ENCODE data around the gene SCN7A. TPM values are rescaled to one million over a fixed set of nuclear protein-coding genes. Genes with fewer than 3 reads are reported as not detected.
A peak's percentile ranks its signal among the peaks of the same experiment; 100 is the strongest.

SCN7A gene
- total RNA-seq, 4 donors from 2014 or later, result 13.8 to 23.3 (median 21.5) TPM

DNA sequence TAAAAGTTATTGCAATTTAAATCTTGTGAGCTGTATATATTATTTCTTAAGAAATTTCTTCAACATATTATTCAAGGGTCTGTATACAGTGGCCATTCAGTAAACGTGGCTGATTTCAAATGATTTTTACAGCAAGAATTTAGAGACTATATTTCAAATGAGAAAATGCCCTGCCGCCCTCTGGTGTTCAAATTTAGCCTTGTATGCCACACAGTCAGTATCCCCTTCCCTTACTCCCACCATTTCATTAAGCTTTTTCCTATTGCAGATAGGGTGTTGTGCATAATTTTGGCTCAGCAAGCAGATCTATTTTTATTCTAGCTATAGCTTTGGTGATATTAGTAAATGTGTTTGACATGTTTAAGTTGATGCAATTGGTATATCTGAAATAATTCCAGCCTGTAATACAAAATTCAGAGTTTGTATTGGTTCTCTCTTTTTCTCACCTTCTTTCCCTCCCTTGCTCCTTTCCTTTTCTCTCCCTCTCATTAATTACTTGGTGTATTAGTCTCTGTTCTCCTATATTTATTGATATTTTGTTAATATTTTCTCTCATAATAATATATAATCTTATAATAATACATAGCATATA, 22.8 kb upstream of the SCN7A start:
- peak; percentile 14 for DNase-seq
- intact Hi-C loops (cut with DNase I; ENCODE audit: low total_unique reads) (no loop called here), in situ Hi-C loops (cut with MboI; ENCODE audit: low pct_ligation_motif_present in 1 of 4, low pct_unique_long_range_greater_than_20kb in 1 of 4, low sequenced_read_pairs in 3 of 4) (no loop called here)
- TF ChIP-seq POLR2AphosphoS5 (IDR thresholded peaks at IDR 0.05) (no peak), CTCF (IDR thresholded peaks at IDR 0.05) (peak in 4 of 5 experiments; percentile 41 to 48 (median 44)), EP300 (IDR thresholded peaks at IDR 0.05; ENCODE audit: low read depth) (no peak)
- H3K27ac ChIP-seq, result no peak overlapping the region
- no peaks in the 10 kb centered on the region for H3K36me3 ChIP-seq
- H3K27me3 ChIP-seq, result no peaks in the 10 kb centered on the region
- WGBS, 2 donors (ENCODE audit: low coverage in 1 of 2), result 0 to 4% methylated on average over 2 of the region's 2 CpGs
- H3K4me3 ChIP-seq, result no peak overlapping the region
- no peaks in the 10 kb centered on the region for H3K9me3 ChIP-seq
- H3K4me1 ChIP-seq, result peaks cover 0 to 2% (median 0%) of the 10 kb centered on the region in 4 donors

- peaks cover 0 to 2% (median 0%) of the 10 kb centered on the region in 4 donors for H3K4me1 ChIP-seq
- H3K4me3 ChIP-seq, result no peak overlapping the region
- WGBS, 2 donors (ENCODE audit: low coverage in 1 of 2), result 44 to 55% methylated on average over 1 of the region's 1 CpG
- DNase-seq, result no peak
- intact Hi-C loops (cut with DNase I; ENCODE audit: low total_unique reads), result no loop called here
- H3K27ac ChIP-seq, result no peak overlapping the region
- H3K27me3 ChIP-seq, result no peaks in the 10 kb centered on the region
- no peak for TF ChIP-seq CTCF (IDR thresholded peaks at IDR 0.05)
- no peak for TF ChIP-seq POLR2AphosphoS5 (IDR thresholded peaks at IDR 0.05)
- no peak for TF ChIP-seq EP300 (IDR thresholded peaks at IDR 0.05; ENCODE audit: low read depth)
- no peak for TF ChIP-seq POLR2A (IDR thresholded peaks at IDR 0.05)
- in situ Hi-C loops (cut with MboI; ENCODE audit: low pct_ligation_motif_present in 1 of 4, low pct_unique_long_range_greater_than_20kb in 1 of 4, low sequenced_read_pairs in 3 of 4), result no loop called here
- H3K36me3 ChIP-seq, result no peaks in the 10 kb centered on the region
- H3K9me3 ChIP-seq, result no peaks in the 10 kb centered on the region
These were observed 19.9 kb upstream of the SCN7A start for GRCh38 chr2:166513952-166514351.

GRCh38 chr2:166499281-166499680, 5.2 kb upstream of the SCN7A start:
- DNase-seq, result no peak
- no peak for TF ChIP-seq POLR2AphosphoS5 (IDR thresholded peaks at IDR 0.05)
- TF ChIP-seq CTCF (IDR thresholded peaks at IDR 0.05), result no peak
- TF ChIP-seq POLR2A (IDR thresholded peaks at IDR 0.05), result no peak
- TF ChIP-seq EP300 (IDR thresholded peaks at IDR 0.05; ENCODE audit: low read depth), result no peak
- WGBS, 2 donors (ENCODE audit: low coverage in 1 of 2), result 86 to 90% methylated on average over 1 of the region's 1 CpG
- no peaks in the 10 kb centered on the region for H3K27me3 ChIP-seq
- no peaks in the 10 kb centered on the region for H3K36me3 ChIP-seq
- no peaks in the 10 kb centered on the region for H3K9me3 ChIP-seq
- no peaks in the 10 kb centered on the region for H3K4me1 ChIP-seq
- intact Hi-C loops (cut with DNase I; ENCODE audit: low total_unique reads) (no loop called here), in situ Hi-C loops (cut with MboI; ENCODE audit: low pct_ligation_motif_present in 1 of 4, low pct_unique_long_range_greater_than_20kb in 1 of 4, low sequenced_read_pairs in 3 of 4) (no loop called here)
- no peak overlapping the region for H3K4me3 ChIP-seq
- no peak overlapping the region for H3K27ac ChIP-seq

GRCh38 chr2:166491461-166491860, 2.6 kb downstream of the SCN7A start:
- in situ Hi-C loops (cut with MboI; ENCODE audit: low pct_ligation_motif_present in 1 of 4, low pct_unique_long_range_greater_than_20kb in 1 of 4, low sequenced_read_pairs in 3 of 4) (no loop called here), intact Hi-C loops (cut with DNase I; ENCODE audit: low total_unique reads) (no loop called here)
- whole genome bisulfite sequencing, 2 donors (ENCODE audit: low coverage in 1 of 2), result 24% methylated on average over 1 of the region's 1 CpG; no CpG with 5 or more reads in 1 of the 2 donors
- no peaks in the 10 kb centered on the region for H3K36me3 ChIP-seq
- H3K9me3 ChIP-seq, result no peaks in the 10 kb centered on the region
- TF ChIP-seq CTCF (IDR thresholded peaks at IDR 0.05), result no peak
- no peak for TF ChIP-seq EP300 (IDR thresholded peaks at IDR 0.05; ENCODE audit: low read depth)
- no peak for TF ChIP-seq POLR2AphosphoS5 (IDR thresholded peaks at IDR 0.05)
- no peak for TF ChIP-seq POLR2A (IDR thresholded peaks at IDR 0.05)
- DNase-seq, result no peak
- no peaks in the 10 kb centered on the region for H3K4me1 ChIP-seq
- no peaks in the 10 kb centered on the region for H3K27me3 ChIP-seq
- peak overlapping the region in 2 of 4 donors; percentile 16 to 18 for H3K27ac ChIP-seq
- no peak overlapping the region for H3K4me3 ChIP-seq
